Measurements from ENCODE around the gene CCND2. TPM values are rescaled to one million over a fixed set of nuclear protein-coding genes. Genes with fewer than 3 reads are reported as not detected.

CCND2 gene
- polyA plus RNA-seq, 1 donor from 2014 or later, result 16.9 TPM

GRCh38 chr12:4283512-4284255, 10.1 kb downstream of the CCND2 start:
- TF ChIP-seq TAF1 (IDR thresholded peaks at IDR 0.05; ENCODE audit: low read depth), result no peak
- TF ChIP-seq MXI1 (conservative IDR thresholded peaks at IDR 0.05; ENCODE audit: poor library complexity, severe bottlenecking), result no peak
- no peak for TF ChIP-seq CTCF (IDR thresholded peaks at IDR 0.05; ENCODE audit: poor library complexity, severe bottlenecking)
- no peak for TF ChIP-seq EZH2 (IDR thresholded peaks at IDR 0.05; ENCODE audit: borderline replicate concordance, insufficient read depth, low read length, poor library complexity, severe bottlenecking)
- TF ChIP-seq REST (IDR thresholded peaks at IDR 0.05; ENCODE audit: borderline replicate concordance), result no peak
- no peak for TF ChIP-seq SMC3 (conservative IDR thresholded peaks at IDR 0.05; ENCODE audit: poor library complexity)
- TF ChIP-seq EP300 (conservative IDR thresholded peaks at IDR 0.05; ENCODE audit: poor library complexity, severe bottlenecking), result no peak
- no peak for TF ChIP-seq POLR2AphosphoS5 (IDR thresholded peaks at IDR 0.05)
- TF ChIP-seq RAD21 (conservative IDR thresholded peaks at IDR 0.05), result no peak
- H3K4me3 ChIP-seq (ENCODE audit: low read length), result no peak overlapping the region
- H4K20me1 ChIP-seq (ENCODE audit: insufficient read depth), result no peaks in the 10 kb centered on the region
- H3K4me2 ChIP-seq (ENCODE audit: low read length), result no peak overlapping the region
- H3K27me3 ChIP-seq (ENCODE audit: insufficient read depth, low read depth, low read length), result no peaks in the 10 kb centered on the region
- H3K79me2 ChIP-seq (replicated peaks; ENCODE audit: insufficient read depth, low read length), result peaks cover 34% of the 10 kb centered on the region
- no peak overlapping the region for H3K9ac ChIP-seq (ENCODE audit: low read length)
- no peaks in the 10 kb centered on the region for H3K9me2 ChIP-seq (ENCODE audit: insufficient read depth, low read length)
- no peak overlapping the region for H2AFZ ChIP-seq (ENCODE audit: low read depth, low read length)
- H3K36me3 ChIP-seq (ENCODE audit: insufficient read depth, low read length), result no peaks in the 10 kb centered on the region
- H3K9me3 ChIP-seq (ENCODE audit: low read length), result no peaks in the 10 kb centered on the region
- H3F3A ChIP-seq (ENCODE audit: insufficient read depth, low read length, poor library complexity, severe bottlenecking), result no peaks in the 10 kb centered on the region
- no peak overlapping the region for H3K27ac ChIP-seq (ENCODE audit: low read length)

GRCh38 chr12:4284306-4284705, 10.7 kb downstream of the CCND2 start:
- H3K4me2 ChIP-seq (ENCODE audit: low read length), result no peak overlapping the region
- TF ChIP-seq TAF1 (IDR thresholded peaks at IDR 0.05; ENCODE audit: low read depth), result no peak
- no peak for TF ChIP-seq REST (IDR thresholded peaks at IDR 0.05; ENCODE audit: borderline replicate concordance)
- TF ChIP-seq EP300 (conservative IDR thresholded peaks at IDR 0.05; ENCODE audit: poor library complexity, severe bottlenecking), result no peak
- H3K9ac ChIP-seq (ENCODE audit: low read length), result no peak overlapping the region
- H3K9me2 ChIP-seq (ENCODE audit: insufficient read depth, low read length), result no peaks in the 10 kb centered on the region
- no peaks in the 10 kb centered on the region for H3K36me3 ChIP-seq (ENCODE audit: insufficient read depth, low read length)
- H3K79me2 ChIP-seq (replicated peaks; ENCODE audit: insufficient read depth, low read length), result peaks cover 29% of the 10 kb centered on the region
- no peak overlapping the region for H3K27ac ChIP-seq (ENCODE audit: low read length)
- no peaks in the 10 kb centered on the region for H3F3A ChIP-seq (ENCODE audit: insufficient read depth, low read length, poor library complexity, severe bottlenecking)
- no peak overlapping the region for H2AFZ ChIP-seq (ENCODE audit: low read depth, low read length)
- no peaks in the 10 kb centered on the region for H4K20me1 ChIP-seq (ENCODE audit: insufficient read depth)
- no peaks in the 10 kb centered on the region for H3K9me3 ChIP-seq (ENCODE audit: low read length)
- no peaks in the 10 kb centered on the region for H3K27me3 ChIP-seq (ENCODE audit: insufficient read depth, low read depth, low read length)
- no peak overlapping the region for H3K4me3 ChIP-seq (ENCODE audit: low read length)

All from neural cell (in vitro differentiated cells).